OCI-LY3 (cell line): ENCODE data around the gene LPP.

Experiments used
- CTCF ChIP-seq: fragments of 200-600, 300-600 bp; sonication (generic); IDR thresholded peaks from 2 replicates; pipeline ENCODE4 v1.5.1; 2014; ENCODE audit warnings: antibody characterized with exemption, low read length, low read depth
- EZH2phosphoT487 ChIP-seq: fragments of 200-600 bp; shearing (Covaris generic); IDR thresholded peaks from 2 replicates; pipeline ENCODE4 v1.6.1; 2018; ENCODE audit warnings: antibody characterized with exemption, mixed run types, low read depth

GRCh38 chr3:188660415-188660814 lies 506.5 kb downstream of the LPP start:
- TF ChIP-seq CTCF, result no peak
- TF ChIP-seq EZH2phosphoT487, result no peak
